MM.1S (cell line): ENCODE measurements around the gene LAMA3.

Experiments
- EZH2 ChIP-seq: fragments of 300-600 bp; sonication (generic); optimal IDR thresholded peaks from 2 replicates; pipeline ENCODE3; 2017; ENCODE audit warnings: low read depth, mild to moderate bottlenecking, antibody characterized with exemption, low read length, mixed read lengths
- EZH2phosphoT487 ChIP-seq: fragments of 300-600 bp; sonication (generic); IDR thresholded peaks from 2 replicates; pipeline ENCODE4 v1.6.1; 2018; ENCODE audit warnings: antibody characterized with exemption, low read length
- TF ChIP-seq, protein P1 (sequence below): fragments of 300-600 bp; sonication (generic); IDR thresholded peaks from 2 replicates; pipeline ENCODE4 v1.5.1; 2016; ENCODE audit warnings: antibody characterized with exemption, low read length, mixed read lengths

DNA sequence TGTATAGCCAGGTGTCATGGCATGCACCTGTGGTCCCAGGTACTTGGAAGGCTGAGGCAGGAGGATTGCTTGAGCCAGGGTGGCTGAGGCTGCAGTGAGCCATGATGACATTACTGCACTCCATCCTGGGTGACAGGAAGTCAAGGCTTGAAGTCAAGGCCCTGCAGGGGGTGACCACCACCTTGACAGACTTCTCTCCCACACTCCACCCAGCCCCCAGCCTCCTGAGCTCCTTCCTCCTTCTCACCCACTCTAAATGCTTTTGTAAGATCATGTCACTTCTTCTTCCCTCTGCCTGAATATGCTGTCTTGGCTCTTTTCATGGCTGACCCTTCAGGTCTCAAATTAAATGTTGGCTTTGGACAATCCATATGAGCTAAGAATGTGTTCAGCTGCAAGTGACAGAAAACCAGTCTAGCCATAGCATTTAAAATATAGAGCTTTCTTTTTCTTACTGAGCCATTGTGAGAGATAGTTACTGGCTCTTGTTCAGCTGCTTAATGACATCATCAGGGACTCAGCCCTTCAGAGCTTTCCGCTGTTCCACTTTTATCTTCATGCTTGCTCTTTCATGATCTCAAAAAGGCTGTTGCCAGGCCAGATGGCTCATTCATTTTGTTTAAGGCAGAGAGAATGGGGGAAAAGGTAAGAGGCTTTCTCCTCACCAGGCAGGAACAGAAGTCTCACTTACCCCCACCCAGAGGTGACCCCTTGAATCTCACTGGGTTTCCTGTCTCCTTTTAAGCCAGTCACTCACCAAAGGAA, 288.6 kb downstream of the LAMA3 start:
- TF ChIP-seq, protein P1, sequence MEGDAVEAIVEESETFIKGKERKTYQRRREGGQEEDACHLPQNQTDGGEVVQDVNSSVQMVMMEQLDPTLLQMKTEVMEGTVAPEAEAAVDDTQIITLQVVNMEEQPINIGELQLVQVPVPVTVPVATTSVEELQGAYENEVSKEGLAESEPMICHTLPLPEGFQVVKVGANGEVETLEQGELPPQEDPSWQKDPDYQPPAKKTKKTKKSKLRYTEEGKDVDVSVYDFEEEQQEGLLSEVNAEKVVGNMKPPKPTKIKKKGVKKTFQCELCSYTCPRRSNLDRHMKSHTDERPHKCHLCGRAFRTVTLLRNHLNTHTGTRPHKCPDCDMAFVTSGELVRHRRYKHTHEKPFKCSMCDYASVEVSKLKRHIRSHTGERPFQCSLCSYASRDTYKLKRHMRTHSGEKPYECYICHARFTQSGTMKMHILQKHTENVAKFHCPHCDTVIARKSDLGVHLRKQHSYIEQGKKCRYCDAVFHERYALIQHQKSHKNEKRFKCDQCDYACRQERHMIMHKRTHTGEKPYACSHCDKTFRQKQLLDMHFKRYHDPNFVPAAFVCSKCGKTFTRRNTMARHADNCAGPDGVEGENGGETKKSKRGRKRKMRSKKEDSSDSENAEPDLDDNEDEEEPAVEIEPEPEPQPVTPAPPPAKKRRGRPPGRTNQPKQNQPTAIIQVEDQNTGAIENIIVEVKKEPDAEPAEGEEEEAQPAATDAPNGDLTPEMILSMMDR = no peak
- TF ChIP-seq EZH2 = no peak
- no peak for TF ChIP-seq EZH2phosphoT487
